NCI-H345 (cell line): ENCODE data around the gene DNM3.
A peak's percentile ranks its signal among the peaks of the same experiment; 100 is the strongest.

Experiments used
- DNase-seq: peaks from one replicate; lab custom pipeline; 2025; lab: John Stamatoyannopoulos, UW

Gene DNM3

GRCh38 chr1:172177849-172178248 lies 336.6 kb downstream of the DNM3 start:
- DNase-seq = no peak

- DNase-seq = no peak
These were observed 337.6 kb downstream of the DNM3 start for GRCh38 chr1:172178886-172179285.

GRCh38 chr1:172179918-172180317 lies 338.6 kb downstream of the DNM3 start:
- no peak for DNase-seq

GRCh38 chr1:172180501-172181285 lies 339.4 kb downstream of the DNM3 start:
- DNase-seq = no peak

GRCh38 chr1:172184506-172185191 lies 343.4 kb downstream of the DNM3 start:
- DNase-seq = no peak

- no peak for DNase-seq
These were observed 343.9 kb downstream of the DNM3 start for GRCh38 chr1:172185211-172185610.

- DNase-seq = no peak
These were observed 344.7 kb downstream of the DNM3 start for GRCh38 chr1:172185996-172186395.

- no peak for DNase-seq
These were observed 360.3 kb downstream of the DNM3 start for GRCh38 chr1:172201572-172201971.

- DNase-seq = peak; percentile 52
These were observed 362.0 kb downstream of the DNM3 start for GRCh38 chr1:172203135-172203823.

GRCh38 chr1:172203902-172204301 lies 362.6 kb downstream of the DNM3 start:
- no peak for DNase-seq

- no peak for DNase-seq
These were observed 365.0 kb downstream of the DNM3 start for GRCh38 chr1:172206256-172206655.

- no peak for DNase-seq
These were observed 367.3 kb downstream of the DNM3 start for GRCh38 chr1:172208635-172209034.

- DNase-seq = no peak
These were observed 369.9 kb downstream of the DNM3 start for GRCh38 chr1:172211221-172211620.

- DNase-seq = no peak
These were observed 370.8 kb downstream of the DNM3 start for GRCh38 chr1:172212124-172212523.

GRCh38 chr1:172215006-172215405 lies 373.7 kb downstream of the DNM3 start:
- no peak for DNase-seq

- no peak for DNase-seq
These were observed 378.7 kb downstream of the DNM3 start for GRCh38 chr1:172219966-172220365.

GRCh38 chr1:172220376-172220775 lies 379.1 kb downstream of the DNM3 start:
- DNase-seq = no peak

GRCh38 chr1:172221436-172221835 lies 380.1 kb downstream of the DNM3 start:
- no peak for DNase-seq

GRCh38 chr1:172224871-172225270 lies 383.6 kb downstream of the DNM3 start:
- DNase-seq = no peak

GRCh38 chr1:172229942-172230341 lies 388.6 kb downstream of the DNM3 start:
- no peak for DNase-seq

- no peak for DNase-seq
These were observed 389.2 kb downstream of the DNM3 start for GRCh38 chr1:172230526-172230925.

- no peak for DNase-seq
These were observed 395.7 kb downstream of the DNM3 start for GRCh38 chr1:172236958-172237357.

GRCh38 chr1:172238158-172238557 lies 396.9 kb downstream of the DNM3 start:
- no peak for DNase-seq
